PC-9 (cell line): Measurements from ENCODE around the gene TUSC1. TPM values are rescaled to one million over a fixed set of nuclear protein-coding genes. Genes with fewer than 3 reads are reported as not detected.

Experiments used
- BruUV-seq: library from RNA; stranded (reverse); fragments of 400-500 nt; replicated peaks from 2 replicates; lab custom pipeline; 2021; lab: Mats Ljungman, UMichigan
- CTCF ChIA-PET: fragments of 300-600 bp; sonication (Branson Sonifier 250); formaldehyde crosslinking; loops from one replicate; lab custom pipeline; 2022; ENCODE audit warnings: antibody characterized with exemption; lab: Charles Lee
- POLR2A ChIA-PET: fragments of 300-600 bp; sonication (Branson Sonifier 250); formaldehyde crosslinking; loops from one replicate; lab custom pipeline; 2022; ENCODE audit warnings: antibody characterized with exemption; ENCODE audit not compliant: unreplicated experiment; lab: Charles Lee
- DNase-seq, 2 experiments: peaks; one replicate each; pipeline versions ENCODE4 v3.0.0 to v3.0.0-alpha.2; 2015 to 2022; ENCODE audit warnings: mixed read lengths in 1 of 2
- H2AFZ ChIP-seq: fragments of 200-600 bp; sonication (generic); 2 replicates; pipeline ENCODE4 v1.8.1; 2017; ENCODE audit warnings: antibody characterized with exemption
- H3F3A ChIP-seq: fragments of 200-600 bp; sonication (generic); 2 replicates; pipeline ENCODE4 v1.8.1; 2017; ENCODE audit warnings: antibody characterized with exemption, mild to moderate bottlenecking, low read depth; ENCODE audit not compliant: insufficient read depth
- H3K27ac ChIP-seq: fragments of 200-600 bp; sonication (generic); 2 replicates; pipeline ENCODE4 v1.6.1; 2016; ENCODE audit warnings: mixed run types
- H3K27me3 ChIP-seq: fragments of 200-600 bp; sonication (generic); 2 replicates; pipeline ENCODE4 v1.6.1; 2016; ENCODE audit warnings: low read depth, mixed run types; ENCODE audit not compliant: insufficient read depth
- H3K36me3 ChIP-seq: fragments of 200-600 bp; sonication (generic); 2 replicates; pipeline ENCODE4 v1.6.1; 2016; ENCODE audit warnings: low read depth, mixed run types
- H3K4me1 ChIP-seq: fragments of 200-600 bp; sonication (generic); replicated peaks from 2 replicates; pipeline ENCODE4 v1.6.1; 2016; ENCODE audit warnings: mixed run types; ENCODE audit not compliant: insufficient read depth
- H3K4me2 ChIP-seq: fragments of 200-600 bp; sonication (generic); 2 replicates; pipeline ENCODE4 v1.6.1; 2017; ENCODE audit warnings: mixed run types
- H3K4me3 ChIP-seq: fragments of 200-600 bp; sonication (generic); 2 replicates; pipeline ENCODE4 v1.6.1; 2016; ENCODE audit warnings: mixed run types
- H3K79me2 ChIP-seq: fragments of 200-600 bp; sonication (generic); 2 replicates; pipeline ENCODE4 v1.6.1; 2017; ENCODE audit warnings: low read depth, mixed run types
- H3K9me2 ChIP-seq: fragments of 200-600 bp; sonication (generic); 2 replicates; pipeline ENCODE4 v1.8.1; 2017; ENCODE audit warnings: mild to moderate bottlenecking; ENCODE audit not compliant: insufficient read depth
- H3K9me3 ChIP-seq: fragments of 200-600 bp; sonication (generic); 2 replicates; pipeline ENCODE4 v1.8.1; 2016; ENCODE audit warnings: low read depth; ENCODE audit not compliant: insufficient read depth
- H4K20me1 ChIP-seq: fragments of 200-600 bp; sonication (generic); 2 replicates; pipeline ENCODE4 v1.8.1; 2017; ENCODE audit not compliant: insufficient read depth
- CTCF ChIP-seq: fragments of 200-600 bp; sonication (generic); conservative IDR thresholded peaks from 2 replicates; pipeline ENCODE4 v1.6.1; 2017; ENCODE audit warnings: mixed run types, antibody characterized with exemption, mild to moderate bottlenecking, moderate library complexity
- EZH2 ChIP-seq: fragments of 200-600 bp; sonication (generic); IDR thresholded peaks from 2 replicates; pipeline ENCODE4 v1.8.0; 2017; ENCODE audit warnings: antibody characterized with exemption, low read depth
- intact Hi-C: fragments of 100-400 bp; cut with micrococcal nuclease; formaldehyde crosslinking; loops from one replicate; pipeline ENCODE4 v1.10.0; 2022; ENCODE audit not compliant: unreplicated experiment
- total RNA-seq: library from RNA; stranded (reverse); gene quantifications from 2 replicates; pipeline ENCODE4 v1.2.3, GENCODE V29; 2021

The TUSC1 gene
- total RNA-seq, 1 experiment from 2014 or later = 0.39 TPM

GRCh38 chr9:25629231-25629630 is 49.0 kb downstream of the TUSC1 start:
- no peak for DNase-seq
- Histone ChIP-seq H2AFZ (no peak overlapping the region), H3K36me3 (no peaks in the 10 kb centered on the region), H3F3A (no peaks in the 10 kb centered on the region), H3K27ac (no peak overlapping the region), H3K9me2 (no peaks in the 10 kb centered on the region), H3K4me3 (no peak overlapping the region), H3K9me3 (no peaks in the 10 kb centered on the region), H3K79me2 (no peaks in the 10 kb centered on the region), H4K20me1 (no peaks in the 10 kb centered on the region), H3K4me2 (no peak overlapping the region), H3K4me1 (no peaks in the 10 kb centered on the region), H3K27me3 (no peaks in the 10 kb centered on the region)
- TF ChIP-seq EZH2 (no peak), CTCF (no peak)
- CTCF ChIA-PET = no interaction called here
- POLR2A ChIA-PET = no interaction called here
- no TSS peak for BruUV-seq
- intact Hi-C loops = no loop called here
